Endothelial cell of umbilical vein (primary cell): Measurements from ENCODE around the gene NEU1. TPM values are rescaled to one million over a fixed set of nuclear protein-coding genes. Genes with fewer than 3 reads are reported as not detected.

ENCODE experiments used
- BruUV-seq: library from RNA; stranded (reverse); fragments of 400-500 nt; replicated peaks from 2 replicates; lab custom pipeline; 2021; lab: Mats Ljungman, UMichigan
- CTCF ChIA-PET: fragments of 300-600, 350-600 bp; sonication (Branson Sonifier 250); formaldehyde crosslinking; loops from one replicate; lab custom pipeline; 2021; ENCODE audit warnings: antibody characterized with exemption, inconsistent platforms; lab: Charles Lee
- POLR2A ChIA-PET: fragments of 300-600, 350-600 bp; sonication (Branson Sonifier 250); formaldehyde crosslinking; loops from one replicate; lab custom pipeline; 2021; ENCODE audit warnings: antibody characterized with exemption, inconsistent platforms; lab: Charles Lee
- DNase-seq: peaks from one replicate; pipeline ENCODE4 v3.0.0-alpha.2; 2011; ENCODE audit warnings: low read depth, low spot score
- FAIRE-seq: peaks from 2 replicates; lab custom pipeline; 2011; peaks lifted over from hg19 to GRCh38; lab: Jason Lieb, UNC
- H2AFZ ChIP-seq: 2 replicates; pipeline ENCODE4 v1.6.0; 2012; ENCODE audit warnings: low read depth, low read length, control low read depth, inconsistent platforms
- H3K27ac ChIP-seq: 2 replicates; pipeline ENCODE4 v1.5.1; 2011; ENCODE audit warnings: low read depth, mild to moderate bottlenecking, control low read depth, low read length, moderate library complexity; ENCODE audit not compliant: insufficient read depth
- H3K27me3 ChIP-seq, 2 experiments: 2 replicates each; pipeline versions ENCODE4 v1.6.0 to v1.6.1; 2011; ENCODE audit warnings: low read length in 2 of 2, mixed read lengths in 1 of 2; ENCODE audit not compliant: control insufficient read depth in 2 of 2, insufficient read depth in 2 of 2
- H3K36me3 ChIP-seq, 2 experiments: 2 replicates in 1 of 2; 3 replicates in 1 of 2; pipeline ENCODE4 v1.5.1; 2011; ENCODE audit warnings: low read length in 2 of 2, mild to moderate bottlenecking in 1 of 2, moderate library complexity in 1 of 2; ENCODE audit not compliant: control insufficient read depth in 2 of 2, insufficient read depth in 2 of 2; ENCODE audit errors: extremely low read depth in 1 of 2
- H3K4me1 ChIP-seq: 3 replicates; pipeline ENCODE4 v1.5.1; 2011; ENCODE audit warnings: mild to moderate bottlenecking, low read length; ENCODE audit not compliant: control insufficient read depth, insufficient read depth; ENCODE audit errors: extremely low read depth
- H3K4me2 ChIP-seq: 2 replicates; pipeline ENCODE4 v1.6.1; 2011; ENCODE audit warnings: low read length, control low read depth, mixed read lengths; ENCODE audit not compliant: insufficient read depth
- H3K4me3 ChIP-seq, 3 experiments: fragments of 200-600 bp in 1 of 3; sonication (generic), shearing (Covaris generic) in 1 of 3; replicated peaks in 1 of 3; 2 replicates each; pipeline ENCODE4 v1.5.1; 2011 to 2016; ENCODE audit warnings: control low read depth in 3 of 3, low read length in 3 of 3, mild to moderate bottlenecking in 2 of 3, inconsistent platforms in 1 of 3, low read depth in 1 of 3, moderate library complexity in 1 of 3; ENCODE audit not compliant: insufficient read depth in 1 of 3
- H3K79me2 ChIP-seq: 2 replicates; pipeline ENCODE4 v1.6.0; 2012; ENCODE audit warnings: low read length, inconsistent platforms; ENCODE audit not compliant: control insufficient read depth, insufficient read depth
- H3K9ac ChIP-seq: replicated peaks from 2 replicates; pipeline ENCODE3; 2011; ENCODE audit warnings: low read length, control low read depth; ENCODE audit not compliant: insufficient read depth; ENCODE audit errors: extremely low read depth
- H3K9me1 ChIP-seq: replicated peaks from 3 replicates; pipeline ENCODE4 v1.6.0; 2011; ENCODE audit warnings: mild to moderate bottlenecking, low read length; ENCODE audit not compliant: control insufficient read depth, insufficient read depth; ENCODE audit errors: extremely low read depth
- H3K9me3 ChIP-seq: replicated peaks from 2 replicates; pipeline ENCODE4 v1.5.1; 2012; ENCODE audit warnings: low read length, inconsistent platforms; ENCODE audit not compliant: control insufficient read depth, insufficient read depth
- H4K20me1 ChIP-seq: replicated peaks from 2 replicates; pipeline ENCODE3; 2011; ENCODE audit warnings: mild to moderate bottlenecking, low read length; ENCODE audit not compliant: control insufficient read depth, insufficient read depth; ENCODE audit errors: extremely low read depth
- CTCF ChIP-seq, 2 donors: IDR thresholded peaks; 1 replicate in 1 of 2; 2 replicates in 1 of 2; pipeline ENCODE4 v1.5.1; 2011; ENCODE audit warnings: low read length in 2 of 2, mild to moderate bottlenecking in 2 of 2, moderate library complexity in 2 of 2, control low read depth in 1 of 2, inconsistent platforms in 1 of 2, low read depth in 1 of 2; ENCODE audit not compliant: insufficient read depth in 1 of 2; ENCODE audit errors: extremely low read depth in 1 of 2
- EZH2 ChIP-seq: IDR thresholded peaks from 2 replicates; pipeline ENCODE4 v1.6.1; 2012; ENCODE audit warnings: borderline replicate concordance, low read depth, mild to moderate bottlenecking, moderate library complexity, low read length, inconsistent platforms; ENCODE audit not compliant: severe bottlenecking
- FOS ChIP-seq: IDR thresholded peaks from 2 replicates; pipeline ENCODE4 v1.6.1; 2011; ENCODE audit warnings: mild to moderate bottlenecking, low read length, moderate library complexity, borderline replicate concordance; ENCODE audit not compliant: insufficient read depth
- GATA2 ChIP-seq: IDR thresholded peaks from 2 replicates; pipeline ENCODE4 v1.7.0; 2011; ENCODE audit warnings: low read depth, mild to moderate bottlenecking, moderate library complexity, mixed read lengths, low read length; ENCODE audit not compliant: insufficient read length, insufficient read depth
- JUN ChIP-seq: IDR thresholded peaks from 2 replicates; pipeline ENCODE4 v1.6.1; 2011; ENCODE audit warnings: borderline replicate concordance, low read depth; ENCODE audit not compliant: insufficient read length, insufficient read depth
- MAX ChIP-seq: IDR thresholded peaks from 2 replicates; pipeline ENCODE4 v1.6.1; 2011; ENCODE audit not compliant: insufficient read depth, insufficient read length
- MYC ChIP-seq: IDR thresholded peaks from one replicate; pipeline ENCODE4 v1.6.1; 2011; ENCODE audit warnings: mild to moderate bottlenecking, low read depth, low read length
- POLR2A ChIP-seq: IDR thresholded peaks from 2 replicates; pipeline ENCODE4 v1.6.1; 2012; ENCODE audit warnings: low read depth, mild to moderate bottlenecking, control low read depth, low read length
- POLR2AphosphoS5 ChIP-seq: IDR thresholded peaks from 2 replicates; pipeline ENCODE4 v1.6.1; 2012; ENCODE audit warnings: low read depth, mild to moderate bottlenecking, control low read depth, low read length, moderate library complexity; ENCODE audit not compliant: insufficient read depth
- dilution Hi-C: fragments of 300-500 bp; cut with MboI; formaldehyde crosslinking; loops from one replicate; pipeline ENCODE4 v1.15.0; 2019; ENCODE audit warnings: low sequenced_read_pairs; ENCODE audit not compliant: extremely low pct_ligation_motif_present
- intact Hi-C: fragments of 100-400 bp; cut with micrococcal nuclease; formaldehyde crosslinking; loops from one replicate; pipeline ENCODE4 v1.10.0; 2022
- polyA plus RNA-seq, 4 experiments: library from polyadenylated mRNA; depleted of rRNA in 3 of 4; stranded (reverse) in 3 of 4; unstranded in 1 of 4; fragments of >200 nt; gene quantifications; 2 replicates each; pipeline versions ENCODE4 v1.2.1 to v1.2.3, GENCODE V29; 2011 to 2012; ENCODE audit warnings: missing spikeins in 1 of 4
- total RNA-seq: library from RNA; stranded (reverse); gene quantifications from 2 replicates; pipeline ENCODE4 v1.2.3, GENCODE V29; 2021

NEU1 gene
- total and polyA plus RNA-seq, 2 donors (not counting 3 experiments of a cell fraction or from before 2014, with no cell fraction given), result 62.8 to 111 TPM

- H3K4me3 ChIP-seq, result no peak overlapping the region
- dilution Hi-C loops (no loop called here), intact Hi-C loops (no loop called here)
- ChIA-PET CTCF (interaction anchor here (0.8 to 1.5 kb wide), 2 partner anchors 40 to 46 kb away, joined by 4 to 5 read pairs; partner anchors contain the start of gene CFB), POLR2A (no interaction called here)
- no peaks in the 10 kb centered on the region for H4K20me1 ChIP-seq
- FAIRE-seq (no peak), DNase-seq (no peak)
- H3K9ac ChIP-seq, result no peak overlapping the region
- H3K36me3 ChIP-seq, result no peaks in the 10 kb centered on the region
- H3K9me1 ChIP-seq, result no peaks in the 10 kb centered on the region
- H3K4me2 ChIP-seq, result no peak overlapping the region
- TF ChIP-seq POLR2A, result no peak
- no peak for TF ChIP-seq GATA2
- TF ChIP-seq MAX, result no peak
- no peak for TF ChIP-seq FOS
- no peak for TF ChIP-seq POLR2AphosphoS5
- TF ChIP-seq MYC, result no peak
- TF ChIP-seq JUN, result no peak
- TF ChIP-seq EZH2, result no peak
- TF ChIP-seq CTCF (IDR thresholded peaks at IDR 0.05; ENCODE audit: extremely low read depth in 1 of 2, insufficient read depth in 1 of 2, low read depth in 1 of 2, low read length in 2 of 2), result no peak
- no peaks in the 10 kb centered on the region for H3K79me2 ChIP-seq
- no TSS peak for BruUV-seq
- no peaks in the 10 kb centered on the region for H3K9me3 ChIP-seq
- H3K27ac ChIP-seq, result no peak overlapping the region
- H3K4me1 ChIP-seq, result peaks cover under 1% of the 10 kb centered on the region
- H3K27me3 ChIP-seq, result peaks cover 5 to 12% of the 10 kb centered on the region in 2 experiments
- no peak overlapping the region for H2AFZ ChIP-seq
Observed at GRCh38 chr6:31906122-31906521, 43.5 kb upstream of the NEU1 start.
